ENCODE measurements around the gene COQ4.

The COQ4 gene

GRCh38 chr9:128342971-128343680 is 20.5 kb downstream of the COQ4 start:
- no peak for DNase-seq

GRCh38 chr9:128343855-128344254 is 21.2 kb downstream of the COQ4 start:
- DNase-seq = no peak

GRCh38 chr9:128344931-128345605 is 22.4 kb downstream of the COQ4 start:
- no peak for DNase-seq

GRCh38 chr9:128349125-128349524 is 26.5 kb downstream of the COQ4 start:
- no peak for DNase-seq

- no peak for DNase-seq
These were observed 27.1 kb downstream of the COQ4 start for GRCh38 chr9:128349772-128350171.

GRCh38 chr9:128355451-128355850 is 32.8 kb downstream of the COQ4 start:
- no peak for DNase-seq

- DNase-seq = no peak
These were observed 35.5 kb downstream of the COQ4 start for GRCh38 chr9:128358090-128358489.

- DNase-seq = no peak
These were observed 36.2 kb downstream of the COQ4 start for GRCh38 chr9:128358861-128359260.

- DNase-seq = no peak
These were observed 38.2 kb downstream of the COQ4 start for GRCh38 chr9:128360826-128361225.

GRCh38 chr9:128361296-128361985 is 38.8 kb downstream of the COQ4 start:
- DNase-seq = no peak

GRCh38 chr9:128361986-128362646 is 39.5 kb downstream of the COQ4 start:
- DNase-seq = peak; percentile 75

- DNase-seq = no peak
These were observed 40.1 kb downstream of the COQ4 start for GRCh38 chr9:128362774-128363173.

GRCh38 chr9:128365525-128365924 is 42.9 kb downstream of the COQ4 start:
- DNase-seq = no peak

GRCh38 chr9:128369024-128369706 is 46.5 kb downstream of the COQ4 start:
- no peak for DNase-seq

GRCh38 chr9:128370367-128370751 is 47.7 kb downstream of the COQ4 start:
- DNase-seq = no peak

- peak; percentile 97 for DNase-seq
These were observed 48.4 kb downstream of the COQ4 start, which contains the start of gene URM1 for GRCh38 chr9:128370752-128371629. Gene URM1, plus strand, starts transcription at chr9:128371374. Its CDS starts 7 bp downstream, at chr9:128371381.

- peak; percentile 32 for DNase-seq
These were observed 49.0 kb downstream of the COQ4 start for GRCh38 chr9:128371630-128372117.

GRCh38 chr9:128372188-128372641 is 49.6 kb downstream of the COQ4 start:
- DNase-seq = no peak

- no peak for DNase-seq
These were observed 50.1 kb downstream of the COQ4 start for GRCh38 chr9:128372784-128373183.

GRCh38 chr9:128374221-128374675 is 51.6 kb downstream of the COQ4 start:
- DNase-seq = no peak

- no peak for DNase-seq
These were observed 53.2 kb downstream of the COQ4 start for GRCh38 chr9:128375865-128376264.
